ENCODE measurements around the gene CERS6. TPM values are rescaled to one million over a fixed set of nuclear protein-coding genes. Genes with fewer than 3 reads are reported as not detected.

Gene CERS6
- total and polyA plus RNA-seq, 2 experiments from 2014 or later: 7.4 to 35.0 TPM

DNA sequence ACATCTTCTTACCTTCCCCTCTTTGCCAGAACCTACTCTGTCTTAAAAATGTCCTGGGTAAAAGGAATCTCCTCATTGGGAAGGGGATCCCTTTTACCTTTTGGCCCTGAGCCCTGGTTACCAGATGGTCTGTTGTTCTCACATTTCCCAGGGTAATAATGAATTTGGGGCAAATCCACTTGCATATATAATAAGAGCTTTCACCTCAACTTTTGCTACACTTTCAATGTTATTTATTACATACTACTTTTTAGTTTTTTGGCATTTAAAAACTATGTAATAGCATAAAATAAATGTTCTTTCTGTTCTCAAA lies 15.0 kb downstream of the CERS6 start:
- no peak overlapping the region for H3K4me3 Mint-ChIP-seq
- H3K27me3 Mint-ChIP-seq (ENCODE audit: insufficient read depth, low read depth, poor library complexity): no peaks in the 10 kb centered on the region
- ATAC-seq: peak; percentile 19; the same call in 2 of the 3 replicates
- no peaks in the 10 kb centered on the region for H3F3A ChIP-seq (replicated peaks; ENCODE audit: low read depth)
- H3K4me3 ChIP-seq: no peak overlapping the region
- DNase-seq (ENCODE audit: low spot score): no peak
- no peaks in the 10 kb centered on the region for H3K9me3 Mint-ChIP-seq
- no peak overlapping the region for H3K4me2 ChIP-seq
- peaks cover 27% of the 10 kb centered on the region; the same call in 1 of the 2 replicates for H4K20me1 ChIP-seq (replicated peaks; ENCODE audit: insufficient read depth)
- no peak overlapping the region for H2AFZ ChIP-seq
- TF ChIP-seq NANOG (IDR thresholded peaks at IDR 0.05; ENCODE audit: borderline replicate concordance): no peak
- TF ChIP-seq EZH2phosphoT487 (IDR thresholded peaks at IDR 0.05; ENCODE audit: unreplicated experiment): no peak
- TF ChIP-seq POLR2AphosphoS5 (IDR thresholded peaks at IDR 0.05; ENCODE audit: low read depth): no peak
- TF ChIP-seq ZNF331 (CRISPR knock-in tag; IDR thresholded peaks at IDR 0.05; ENCODE audit: low read depth): no peak
- TF ChIP-seq EZH2 (IDR thresholded peaks at IDR 0.05; ENCODE audit: low read depth, unreplicated experiment): no peak
- no peak for TF ChIP-seq CREB1 (CRISPR knock-in tag; IDR thresholded peaks at IDR 0.05; ENCODE audit: low read depth)
- no peak for TF ChIP-seq ZNF114 (CRISPR knock-in tag; IDR thresholded peaks at IDR 0.05)
- TF ChIP-seq, protein P1, sequence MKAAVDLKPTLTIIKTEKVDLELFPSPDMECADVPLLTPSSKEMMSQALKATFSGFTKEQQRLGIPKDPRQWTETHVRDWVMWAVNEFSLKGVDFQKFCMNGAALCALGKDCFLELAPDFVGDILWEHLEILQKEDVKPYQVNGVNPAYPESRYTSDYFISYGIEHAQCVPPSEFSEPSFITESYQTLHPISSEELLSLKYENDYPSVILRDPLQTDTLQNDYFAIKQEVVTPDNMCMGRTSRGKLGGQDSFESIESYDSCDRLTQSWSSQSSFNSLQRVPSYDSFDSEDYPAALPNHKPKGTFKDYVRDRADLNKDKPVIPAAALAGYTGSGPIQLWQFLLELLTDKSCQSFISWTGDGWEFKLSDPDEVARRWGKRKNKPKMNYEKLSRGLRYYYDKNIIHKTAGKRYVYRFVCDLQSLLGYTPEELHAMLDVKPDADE (IDR thresholded peaks at IDR 0.05): no peak
- TF ChIP-seq, protein P2, sequence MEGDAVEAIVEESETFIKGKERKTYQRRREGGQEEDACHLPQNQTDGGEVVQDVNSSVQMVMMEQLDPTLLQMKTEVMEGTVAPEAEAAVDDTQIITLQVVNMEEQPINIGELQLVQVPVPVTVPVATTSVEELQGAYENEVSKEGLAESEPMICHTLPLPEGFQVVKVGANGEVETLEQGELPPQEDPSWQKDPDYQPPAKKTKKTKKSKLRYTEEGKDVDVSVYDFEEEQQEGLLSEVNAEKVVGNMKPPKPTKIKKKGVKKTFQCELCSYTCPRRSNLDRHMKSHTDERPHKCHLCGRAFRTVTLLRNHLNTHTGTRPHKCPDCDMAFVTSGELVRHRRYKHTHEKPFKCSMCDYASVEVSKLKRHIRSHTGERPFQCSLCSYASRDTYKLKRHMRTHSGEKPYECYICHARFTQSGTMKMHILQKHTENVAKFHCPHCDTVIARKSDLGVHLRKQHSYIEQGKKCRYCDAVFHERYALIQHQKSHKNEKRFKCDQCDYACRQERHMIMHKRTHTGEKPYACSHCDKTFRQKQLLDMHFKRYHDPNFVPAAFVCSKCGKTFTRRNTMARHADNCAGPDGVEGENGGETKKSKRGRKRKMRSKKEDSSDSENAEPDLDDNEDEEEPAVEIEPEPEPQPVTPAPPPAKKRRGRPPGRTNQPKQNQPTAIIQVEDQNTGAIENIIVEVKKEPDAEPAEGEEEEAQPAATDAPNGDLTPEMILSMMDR (conservative IDR thresholded peaks at IDR 0.05; ENCODE audit: low read depth in 2 of 2): no peak
- no peak for TF ChIP-seq JUNB (IDR thresholded peaks at IDR 0.05; ENCODE audit: unreplicated experiment)
- TF ChIP-seq, protein P3, sequence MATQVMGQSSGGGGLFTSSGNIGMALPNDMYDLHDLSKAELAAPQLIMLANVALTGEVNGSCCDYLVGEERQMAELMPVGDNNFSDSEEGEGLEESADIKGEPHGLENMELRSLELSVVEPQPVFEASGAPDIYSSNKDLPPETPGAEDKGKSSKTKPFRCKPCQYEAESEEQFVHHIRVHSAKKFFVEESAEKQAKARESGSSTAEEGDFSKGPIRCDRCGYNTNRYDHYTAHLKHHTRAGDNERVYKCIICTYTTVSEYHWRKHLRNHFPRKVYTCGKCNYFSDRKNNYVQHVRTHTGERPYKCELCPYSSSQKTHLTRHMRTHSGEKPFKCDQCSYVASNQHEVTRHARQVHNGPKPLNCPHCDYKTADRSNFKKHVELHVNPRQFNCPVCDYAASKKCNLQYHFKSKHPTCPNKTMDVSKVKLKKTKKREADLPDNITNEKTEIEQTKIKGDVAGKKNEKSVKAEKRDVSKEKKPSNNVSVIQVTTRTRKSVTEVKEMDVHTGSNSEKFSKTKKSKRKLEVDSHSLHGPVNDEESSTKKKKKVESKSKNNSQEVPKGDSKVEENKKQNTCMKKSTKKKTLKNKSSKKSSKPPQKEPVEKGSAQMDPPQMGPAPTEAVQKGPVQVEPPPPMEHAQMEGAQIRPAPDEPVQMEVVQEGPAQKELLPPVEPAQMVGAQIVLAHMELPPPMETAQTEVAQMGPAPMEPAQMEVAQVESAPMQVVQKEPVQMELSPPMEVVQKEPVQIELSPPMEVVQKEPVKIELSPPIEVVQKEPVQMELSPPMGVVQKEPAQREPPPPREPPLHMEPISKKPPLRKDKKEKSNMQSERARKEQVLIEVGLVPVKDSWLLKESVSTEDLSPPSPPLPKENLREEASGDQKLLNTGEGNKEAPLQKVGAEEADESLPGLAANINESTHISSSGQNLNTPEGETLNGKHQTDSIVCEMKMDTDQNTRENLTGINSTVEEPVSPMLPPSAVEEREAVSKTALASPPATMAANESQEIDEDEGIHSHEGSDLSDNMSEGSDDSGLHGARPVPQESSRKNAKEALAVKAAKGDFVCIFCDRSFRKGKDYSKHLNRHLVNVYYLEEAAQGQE (IDR thresholded peaks at IDR 0.05; ENCODE audit: unreplicated experiment): no peak
- TF ChIP-seq, protein P4, sequence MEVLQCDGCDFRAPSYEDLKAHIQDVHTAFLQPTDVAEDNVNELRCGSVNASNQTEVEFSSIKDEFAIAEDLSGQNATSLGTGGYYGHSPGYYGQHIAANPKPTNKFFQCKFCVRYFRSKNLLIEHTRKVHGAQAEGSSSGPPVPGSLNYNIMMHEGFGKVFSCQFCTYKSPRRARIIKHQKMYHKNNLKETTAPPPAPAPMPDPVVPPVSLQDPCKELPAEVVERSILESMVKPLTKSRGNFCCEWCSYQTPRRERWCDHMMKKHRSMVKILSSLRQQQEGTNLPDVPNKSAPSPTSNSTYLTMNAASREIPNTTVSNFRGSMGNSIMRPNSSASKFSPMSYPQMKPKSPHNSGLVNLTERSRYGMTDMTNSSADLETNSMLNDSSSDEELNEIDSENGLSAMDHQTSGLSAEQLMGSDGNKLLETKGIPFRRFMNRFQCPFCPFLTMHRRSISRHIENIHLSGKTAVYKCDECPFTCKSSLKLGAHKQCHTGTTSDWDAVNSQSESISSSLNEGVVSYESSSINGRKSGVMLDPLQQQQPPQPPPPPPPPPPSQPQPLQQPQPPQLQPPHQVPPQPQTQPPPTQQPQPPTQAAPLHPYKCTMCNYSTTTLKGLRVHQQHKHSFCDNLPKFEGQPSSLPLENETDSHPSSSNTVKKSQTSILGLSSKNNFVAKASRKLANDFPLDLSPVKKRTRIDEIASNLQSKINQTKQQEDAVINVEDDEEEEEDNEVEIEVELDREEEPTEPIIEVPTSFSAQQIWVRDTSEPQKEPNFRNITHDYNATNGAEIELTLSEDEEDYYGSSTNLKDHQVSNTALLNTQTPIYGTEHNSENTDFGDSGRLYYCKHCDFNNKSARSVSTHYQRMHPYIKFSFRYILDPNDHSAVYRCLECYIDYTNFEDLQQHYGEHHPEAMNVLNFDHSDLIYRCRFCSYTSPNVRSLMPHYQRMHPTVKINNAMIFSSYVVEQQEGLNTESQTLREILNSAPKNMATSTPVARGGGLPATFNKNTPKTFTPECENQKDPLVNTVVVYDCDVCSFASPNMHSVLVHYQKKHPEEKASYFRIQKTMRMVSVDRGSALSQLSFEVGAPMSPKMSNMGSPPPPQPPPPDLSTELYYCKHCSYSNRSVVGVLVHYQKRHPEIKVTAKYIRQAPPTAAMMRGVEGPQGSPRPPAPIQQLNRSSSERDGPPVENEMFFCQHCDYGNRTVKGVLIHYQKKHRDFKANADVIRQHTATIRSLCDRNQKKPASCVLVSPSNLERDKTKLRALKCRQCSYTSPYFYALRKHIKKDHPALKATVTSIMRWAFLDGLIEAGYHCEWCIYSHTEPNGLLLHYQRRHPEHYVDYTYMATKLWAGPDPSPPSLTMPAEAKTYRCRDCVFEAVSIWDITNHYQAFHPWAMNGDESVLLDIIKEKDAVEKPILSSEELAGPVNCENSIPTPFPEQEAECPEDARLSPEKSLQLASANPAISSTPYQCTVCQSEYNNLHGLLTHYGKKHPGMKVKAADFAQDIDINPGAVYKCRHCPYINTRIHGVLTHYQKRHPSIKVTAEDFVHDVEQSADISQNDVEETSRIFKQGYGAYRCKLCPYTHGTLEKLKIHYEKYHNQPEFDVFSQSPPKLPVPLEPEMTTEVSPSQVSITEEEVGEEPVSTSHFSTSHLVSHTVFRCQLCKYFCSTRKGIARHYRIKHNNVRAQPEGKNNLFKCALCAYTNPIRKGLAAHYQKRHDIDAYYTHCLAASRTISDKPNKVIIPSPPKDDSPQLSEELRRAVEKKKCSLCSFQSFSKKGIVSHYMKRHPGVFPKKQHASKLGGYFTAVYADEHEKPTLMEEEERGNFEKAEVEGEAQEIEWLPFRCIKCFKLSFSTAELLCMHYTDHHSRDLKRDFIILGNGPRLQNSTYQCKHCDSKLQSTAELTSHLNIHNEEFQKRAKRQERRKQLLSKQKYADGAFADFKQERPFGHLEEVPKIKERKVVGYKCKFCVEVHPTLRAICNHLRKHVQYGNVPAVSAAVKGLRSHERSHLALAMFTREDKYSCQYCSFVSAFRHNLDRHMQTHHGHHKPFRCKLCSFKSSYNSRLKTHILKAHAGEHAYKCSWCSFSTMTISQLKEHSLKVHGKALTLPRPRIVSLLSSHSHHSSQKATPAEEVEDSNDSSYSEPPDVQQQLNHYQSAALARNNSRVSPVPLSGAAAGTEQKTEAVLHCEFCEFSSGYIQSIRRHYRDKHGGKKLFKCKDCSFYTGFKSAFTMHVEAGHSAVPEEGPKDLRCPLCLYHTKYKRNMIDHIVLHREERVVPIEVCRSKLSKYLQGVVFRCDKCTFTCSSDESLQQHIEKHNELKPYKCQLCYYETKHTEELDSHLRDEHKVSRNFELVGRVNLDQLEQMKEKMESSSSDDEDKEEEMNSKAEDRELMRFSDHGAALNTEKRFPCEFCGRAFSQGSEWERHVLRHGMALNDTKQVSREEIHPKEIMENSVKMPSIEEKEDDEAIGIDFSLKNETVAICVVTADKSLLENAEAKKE (CRISPR knock-in tag; IDR thresholded peaks at IDR 0.05): no peak
- no peak for TF ChIP-seq STAT1 (IDR thresholded peaks at IDR 0.05; ENCODE audit: unreplicated experiment)
- H3K79me2 ChIP-seq (replicated peaks; ENCODE audit: insufficient read depth): peaks cover 87% of the 10 kb centered on the region
- no peaks in the 10 kb centered on the region for H3K9me2 ChIP-seq (ENCODE audit: insufficient read depth)
- no peak overlapping the region for H3K27ac Mint-ChIP-seq
- H3K36me3 Mint-ChIP-seq (ENCODE audit: low read depth): no peaks in the 10 kb centered on the region
- no peaks in the 10 kb centered on the region for H3K36me3 ChIP-seq (ENCODE audit: insufficient read depth)
- peaks cover 57% of the 10 kb centered on the region for H3K4me1 Mint-ChIP-seq
- H3K27me3 ChIP-seq (ENCODE audit: insufficient read depth): no peaks in the 10 kb centered on the region
- H3K27ac ChIP-seq (ENCODE audit: low read depth): no peak overlapping the region
- peaks cover 54% of the 10 kb centered on the region for H3K4me1 ChIP-seq (ENCODE audit: insufficient read depth)
